ENCODE measurements around the gene PAQR9.

PAQR9 gene

GRCh38 chr3:142926368-142926944 lies 37.0 kb downstream of the PAQR9 start:
- DNase-seq (ENCODE audit: low spot score): no peak
- in situ Hi-C loops (cut with MboI; ENCODE audit: low pct_unique_long_range_greater_than_20kb, low sequenced_read_pairs, unreplicated experiment): no loop called here
- TF ChIP-seq CTCF (IDR thresholded peaks at IDR 0.05; ENCODE audit: extremely low read depth, insufficient read depth, missing control alignments): no peak

GRCh38 chr3:142925140-142925539 lies 38.3 kb downstream of the PAQR9 start:
- DNase-seq (ENCODE audit: low spot score): no peak
- in situ Hi-C loops (cut with MboI; ENCODE audit: low pct_unique_long_range_greater_than_20kb, low sequenced_read_pairs, unreplicated experiment): no loop called here
- no peak for TF ChIP-seq CTCF (IDR thresholded peaks at IDR 0.05; ENCODE audit: extremely low read depth, insufficient read depth, missing control alignments)

GRCh38 chr3:142923694-142924093 lies 39.8 kb downstream of the PAQR9 start:
- no peak for TF ChIP-seq CTCF (IDR thresholded peaks at IDR 0.05; ENCODE audit: extremely low read depth, insufficient read depth, missing control alignments)
- no peak for DNase-seq (ENCODE audit: low spot score)
- in situ Hi-C loops (cut with MboI; ENCODE audit: low pct_unique_long_range_greater_than_20kb, low sequenced_read_pairs, unreplicated experiment): no loop called here

GRCh38 chr3:142916605-142917004 lies 46.9 kb downstream of the PAQR9 start:
- no peak for TF ChIP-seq CTCF (IDR thresholded peaks at IDR 0.05; ENCODE audit: extremely low read depth, insufficient read depth, missing control alignments)
- DNase-seq (ENCODE audit: low spot score): no peak
- in situ Hi-C loops (cut with MboI; ENCODE audit: low pct_unique_long_range_greater_than_20kb, low sequenced_read_pairs, unreplicated experiment): no loop called here

- no peak for DNase-seq (ENCODE audit: low spot score)
- TF ChIP-seq CTCF (IDR thresholded peaks at IDR 0.05; ENCODE audit: extremely low read depth, insufficient read depth, missing control alignments): no peak
- in situ Hi-C loops (cut with MboI; ENCODE audit: low pct_unique_long_range_greater_than_20kb, low sequenced_read_pairs, unreplicated experiment): no loop called here
Observed at GRCh38 chr3:142915636-142916035, 47.8 kb downstream of the PAQR9 start.

- in situ Hi-C loops (cut with MboI; ENCODE audit: low pct_unique_long_range_greater_than_20kb, low sequenced_read_pairs, unreplicated experiment): no loop called here
- TF ChIP-seq CTCF (IDR thresholded peaks at IDR 0.05; ENCODE audit: extremely low read depth, insufficient read depth, missing control alignments): no peak
- no peak for DNase-seq (ENCODE audit: low spot score)
Observed at GRCh38 chr3:142914286-142914811, 49.1 kb downstream of the PAQR9 start.

Data from GM13977 (cell line).